Measurements from ENCODE around the gene DMWD. TPM values are rescaled to one million over a fixed set of nuclear protein-coding genes. Genes with fewer than 3 reads are reported as not detected.

The DMWD gene
- total and polyA plus RNA-seq, 2 of the 13 experiments (the other 11 are each of a cell fraction or from before 2014, with no cell fraction given) = 10.3 to 14.9 TPM

DNA sequence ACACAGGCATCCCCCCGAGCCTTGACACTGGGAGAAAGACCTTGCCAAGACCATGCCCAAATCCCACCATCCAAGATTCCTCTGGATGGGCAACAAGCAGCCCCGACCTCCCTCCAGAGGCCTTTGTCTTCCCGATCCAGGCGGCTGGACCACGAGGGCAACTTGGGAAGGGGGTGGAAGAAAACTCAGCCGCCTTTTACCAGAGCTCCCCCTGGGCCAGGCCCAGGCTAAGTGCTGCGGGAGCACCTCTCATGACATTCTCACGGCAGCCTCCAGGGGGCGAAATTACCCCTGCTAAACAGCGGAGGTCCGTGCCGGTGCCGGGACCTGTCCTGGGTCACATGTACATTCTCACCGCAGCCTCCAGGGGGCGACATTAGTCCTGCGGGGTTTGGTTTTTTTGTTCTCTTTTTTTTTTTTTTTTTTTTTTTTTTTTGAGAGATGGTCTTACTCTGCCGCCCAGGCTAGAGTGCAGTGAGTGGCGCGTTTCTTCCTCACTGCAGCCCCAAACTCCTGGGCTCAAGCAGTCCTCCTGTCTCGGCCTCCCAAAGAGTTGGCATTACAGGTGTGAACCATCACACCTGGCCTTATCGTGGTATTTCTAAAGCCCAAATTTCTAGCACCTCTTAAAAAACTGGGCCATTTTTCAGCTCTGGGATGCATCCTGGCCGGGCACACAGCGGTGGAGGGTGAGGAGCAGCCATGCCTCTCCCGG lies 24.5 kb upstream of the DMWD start (continued):
- TF ChIP-seq, protein P1, sequence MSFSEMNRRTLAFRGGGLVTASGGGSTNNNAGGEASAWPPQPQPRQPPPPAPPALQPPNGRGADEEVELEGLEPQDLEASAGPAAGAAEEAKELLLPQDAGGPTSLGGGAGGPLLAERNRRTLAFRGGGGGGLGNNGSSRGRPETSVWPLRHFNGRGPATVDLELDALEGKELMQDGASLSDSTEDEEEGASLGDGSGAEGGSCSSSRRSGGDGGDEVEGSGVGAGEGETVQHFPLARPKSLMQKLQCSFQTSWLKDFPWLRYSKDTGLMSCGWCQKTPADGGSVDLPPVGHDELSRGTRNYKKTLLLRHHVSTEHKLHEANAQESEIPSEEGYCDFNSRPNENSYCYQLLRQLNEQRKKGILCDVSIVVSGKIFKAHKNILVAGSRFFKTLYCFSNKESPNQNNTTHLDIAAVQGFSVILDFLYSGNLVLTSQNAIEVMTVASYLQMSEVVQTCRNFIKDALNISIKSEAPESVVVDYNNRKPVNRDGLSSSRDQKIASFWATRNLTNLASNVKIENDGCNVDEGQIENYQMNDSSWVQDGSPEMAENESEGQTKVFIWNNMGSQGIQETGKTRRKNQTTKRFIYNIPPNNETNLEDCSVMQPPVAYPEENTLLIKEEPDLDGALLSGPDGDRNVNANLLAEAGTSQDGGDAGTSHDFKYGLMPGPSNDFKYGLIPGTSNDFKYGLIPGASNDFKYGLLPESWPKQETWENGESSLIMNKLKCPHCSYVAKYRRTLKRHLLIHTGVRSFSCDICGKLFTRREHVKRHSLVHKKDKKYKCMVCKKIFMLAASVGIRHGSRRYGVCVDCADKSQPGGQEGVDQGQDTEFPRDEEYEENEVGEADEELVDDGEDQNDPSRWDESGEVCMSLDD (CRISPR knock-in tag; IDR thresholded peaks at IDR 0.05; ENCODE audit: borderline replicate concordance) = no peak
- no peak for TF ChIP-seq PRDM10 (CRISPR knock-in tag; IDR thresholded peaks at IDR 0.05; ENCODE audit: low read depth)
- TF ChIP-seq CEBPB (IDR thresholded peaks at IDR 0.05; ENCODE audit: borderline replicate concordance, low read depth, low read length) = no peak
- TF ChIP-seq ZNF562 (CRISPR knock-in tag; IDR thresholded peaks at IDR 0.05; ENCODE audit: borderline replicate concordance) = no peak
- TF ChIP-seq HOMEZ (CRISPR knock-in tag; IDR thresholded peaks at IDR 0.05; ENCODE audit: low read depth) = no peak
- TF ChIP-seq ZNF850 (CRISPR knock-in tag; conservative IDR thresholded peaks at IDR 0.05) = no peak
- 0 out of 2 replicates have a peak, but pooled peaks have one; percentile 14 for TF ChIP-seq ZMYM3 (CRISPR knock-in tag; IDR thresholded peaks at IDR 0.05)
- no peak for TF ChIP-seq TOPORS (CRISPR knock-in tag; IDR thresholded peaks at IDR 0.05)
- TF ChIP-seq ZNF333 (CRISPR knock-in tag; IDR thresholded peaks at IDR 0.05; ENCODE audit: borderline replicate concordance) = no peak
- no peak for TF ChIP-seq MEF2D (CRISPR knock-in tag; IDR thresholded peaks at IDR 0.05)
- TF ChIP-seq IRX3 (CRISPR knock-in tag; IDR thresholded peaks at IDR 0.05; ENCODE audit: borderline replicate concordance, low read depth) = no peak
- TF ChIP-seq, protein P2, sequence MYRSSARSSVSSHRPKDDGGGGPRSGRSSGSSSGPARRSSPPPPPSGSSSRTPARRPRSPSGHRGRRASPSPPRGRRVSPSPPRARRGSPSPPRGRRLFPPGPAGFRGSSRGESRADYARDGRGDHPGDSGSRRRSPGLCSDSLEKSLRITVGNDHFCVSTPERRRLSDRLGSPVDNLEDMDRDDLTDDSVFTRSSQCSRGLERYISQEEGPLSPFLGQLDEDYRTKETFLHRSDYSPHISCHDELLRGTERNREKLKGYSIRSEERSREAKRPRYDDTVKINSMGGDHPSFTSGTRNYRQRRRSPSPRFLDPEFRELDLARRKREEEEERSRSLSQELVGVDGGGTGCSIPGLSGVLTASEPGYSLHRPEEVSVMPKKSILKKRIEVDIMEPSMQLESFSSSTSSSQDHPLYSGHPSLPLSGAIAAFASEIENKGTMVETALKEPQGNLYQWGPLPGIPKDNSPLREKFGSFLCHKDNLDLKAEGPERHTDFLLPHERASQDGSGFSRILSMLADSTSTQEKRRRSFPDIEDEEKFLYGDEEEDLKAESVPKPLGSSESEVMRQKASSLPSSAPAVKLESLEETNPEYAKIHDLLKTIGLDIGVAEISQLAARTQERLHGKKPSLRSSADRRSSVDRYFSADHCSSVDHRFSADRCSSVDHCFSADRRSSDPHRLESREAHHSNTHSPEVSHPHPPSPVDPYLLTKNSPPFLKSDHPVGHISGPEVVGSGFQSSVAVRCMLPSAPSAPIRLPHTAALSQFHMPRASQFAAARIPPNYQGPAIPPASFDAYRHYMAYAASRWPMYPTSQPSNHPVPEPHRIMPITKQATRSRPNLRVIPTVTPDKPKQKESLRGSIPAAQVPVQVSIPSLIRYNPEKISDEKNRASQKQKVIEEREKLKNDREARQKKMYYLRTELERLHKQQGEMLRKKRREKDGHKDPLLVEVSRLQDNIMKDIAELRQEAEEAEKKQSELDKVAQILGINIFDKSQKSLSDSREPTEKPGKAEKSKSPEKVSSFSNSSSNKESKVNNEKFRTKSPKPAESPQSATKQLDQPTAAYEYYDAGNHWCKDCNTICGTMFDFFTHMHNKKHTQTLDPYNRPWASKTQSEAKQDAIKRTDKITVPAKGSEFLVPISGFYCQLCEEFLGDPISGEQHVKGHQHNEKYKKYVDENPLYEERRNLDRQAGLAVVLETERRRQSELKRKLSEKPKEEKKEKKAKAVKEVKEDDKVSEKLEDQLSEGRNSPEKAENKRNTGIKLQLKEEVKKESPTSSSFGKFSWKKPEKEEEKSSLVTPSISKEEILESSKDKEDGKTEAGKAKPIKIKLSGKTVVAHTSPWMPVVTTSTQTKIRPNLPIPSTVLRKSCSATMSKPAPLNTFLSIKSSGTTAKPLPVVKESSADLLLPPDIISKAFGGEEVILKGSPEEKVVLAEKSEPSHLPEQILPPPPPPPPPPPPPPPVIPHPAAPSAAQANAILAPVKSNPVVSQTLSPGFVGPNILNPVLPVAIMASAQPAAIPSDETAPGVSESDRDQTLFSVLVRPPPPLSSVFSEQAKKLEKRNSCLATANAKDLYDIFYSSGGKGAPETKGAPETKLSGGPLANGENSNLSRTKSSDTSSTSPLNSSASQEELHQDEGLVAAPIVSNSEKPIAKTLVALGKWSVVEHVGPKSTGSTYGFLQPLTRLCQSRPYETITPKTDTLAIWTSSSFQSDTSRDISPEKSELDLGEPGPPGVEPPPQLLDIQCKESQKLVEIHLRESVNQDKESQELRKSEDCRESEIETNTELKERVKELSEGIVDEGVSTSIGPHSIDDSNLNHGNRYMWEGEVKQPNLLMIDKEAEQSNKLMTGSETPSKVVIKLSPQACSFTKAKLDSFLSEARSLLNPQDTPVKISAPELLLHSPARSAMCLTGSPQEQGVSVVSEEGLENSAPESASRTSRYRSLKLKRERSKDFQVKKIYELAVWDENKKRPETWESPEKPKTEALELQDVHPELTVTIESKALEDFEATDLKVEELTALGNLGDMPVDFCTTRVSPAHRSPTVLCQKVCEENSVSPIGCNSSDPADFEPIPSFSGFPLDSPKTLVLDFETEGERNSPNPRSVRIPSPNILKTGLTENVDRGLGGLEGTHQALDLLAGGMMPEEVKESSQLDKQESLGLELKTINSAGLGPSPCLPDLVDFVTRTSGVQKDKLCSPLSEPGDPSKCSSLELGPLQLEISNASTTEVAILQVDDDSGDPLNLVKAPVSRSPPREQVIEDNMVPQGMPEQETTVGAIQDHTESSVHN (CRISPR knock-in tag; IDR thresholded peaks at IDR 0.05) = no peak
